Breast epithelium (tissue), 3 donors: ENCODE measurements around the gene MSN.

ENCODE experiments used
- POLR2A ChIP-seq: fragments of 450-650 bp; IDR thresholded peaks from one replicate; pipeline ENCODE4 v1.6.1; 2016; ENCODE audit warnings: antibody characterized with exemption, mild to moderate bottlenecking, moderate library complexity
- POLR2AphosphoS5 ChIP-seq, 3 donors: sonication (generic); formaldehyde crosslinking; IDR thresholded peaks; one replicate each; pipeline ENCODE4 v1.6.1; 2017; ENCODE audit warnings: antibody characterized with exemption in 3 of 3
- TF ChIP-seq, protein P1 (sequence below), 3 donors: fragments of 450-650 bp; IDR thresholded peaks; one replicate each; pipeline ENCODE4 v1.5.1; 2016 to 2017; ENCODE audit warnings: antibody characterized with exemption in 3 of 3, mild to moderate bottlenecking in 3 of 3, moderate library complexity in 3 of 3

DNA sequence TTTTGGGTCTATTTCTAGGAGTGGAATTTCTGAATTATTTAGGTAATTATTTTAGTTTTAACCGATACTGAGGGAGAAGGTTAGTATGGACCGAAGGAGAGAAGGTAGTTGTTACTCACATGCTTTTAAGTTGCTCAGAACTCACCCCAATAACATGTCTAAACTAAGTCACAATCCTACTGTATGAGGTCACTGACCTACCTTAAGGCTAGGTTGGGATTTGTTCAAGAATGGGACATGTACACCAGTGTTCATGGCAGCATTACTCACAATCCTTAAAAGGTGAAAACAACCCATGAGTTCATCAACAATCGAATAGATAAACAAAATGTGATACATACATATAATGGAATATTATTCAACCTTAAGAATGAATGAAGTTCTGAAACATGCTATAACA is 90.5 kb downstream of the MSN start:
- TF ChIP-seq, protein P1, sequence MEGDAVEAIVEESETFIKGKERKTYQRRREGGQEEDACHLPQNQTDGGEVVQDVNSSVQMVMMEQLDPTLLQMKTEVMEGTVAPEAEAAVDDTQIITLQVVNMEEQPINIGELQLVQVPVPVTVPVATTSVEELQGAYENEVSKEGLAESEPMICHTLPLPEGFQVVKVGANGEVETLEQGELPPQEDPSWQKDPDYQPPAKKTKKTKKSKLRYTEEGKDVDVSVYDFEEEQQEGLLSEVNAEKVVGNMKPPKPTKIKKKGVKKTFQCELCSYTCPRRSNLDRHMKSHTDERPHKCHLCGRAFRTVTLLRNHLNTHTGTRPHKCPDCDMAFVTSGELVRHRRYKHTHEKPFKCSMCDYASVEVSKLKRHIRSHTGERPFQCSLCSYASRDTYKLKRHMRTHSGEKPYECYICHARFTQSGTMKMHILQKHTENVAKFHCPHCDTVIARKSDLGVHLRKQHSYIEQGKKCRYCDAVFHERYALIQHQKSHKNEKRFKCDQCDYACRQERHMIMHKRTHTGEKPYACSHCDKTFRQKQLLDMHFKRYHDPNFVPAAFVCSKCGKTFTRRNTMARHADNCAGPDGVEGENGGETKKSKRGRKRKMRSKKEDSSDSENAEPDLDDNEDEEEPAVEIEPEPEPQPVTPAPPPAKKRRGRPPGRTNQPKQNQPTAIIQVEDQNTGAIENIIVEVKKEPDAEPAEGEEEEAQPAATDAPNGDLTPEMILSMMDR (IDR thresholded peaks at IDR 0.05): no peak
- TF ChIP-seq POLR2AphosphoS5 (IDR thresholded peaks at IDR 0.05) (no peak), POLR2A (no peak)
